OCI-LY1 (cell line): ENCODE data around the gene AURKAIP1.
"Not testable (repeated sequence)": the region's sequence is repeated elsewhere in the genome, so short reads cannot be mapped to it uniquely, and the experiment has no call there.

Experiments
- EZH2 ChIP-seq: fragments of 200-600 bp; sonication (generic), shearing (Covaris generic); IDR thresholded peaks from 2 replicates; pipeline ENCODE4 v1.8.0; 2017; ENCODE audit warnings: borderline replicate concordance, mixed run types, mild to moderate bottlenecking, antibody characterized with exemption, low read length, moderate library complexity, mixed read lengths
- TF ChIP-seq, protein P1 (sequence below): fragments of 200-600 bp; sonication (generic), shearing (Covaris generic); IDR thresholded peaks from 2 replicates; pipeline ENCODE4 v1.5.1; 2017; ENCODE audit warnings: mild to moderate bottlenecking, antibody characterized with exemption, low read length, moderate library complexity, mixed read lengths

DNA sequence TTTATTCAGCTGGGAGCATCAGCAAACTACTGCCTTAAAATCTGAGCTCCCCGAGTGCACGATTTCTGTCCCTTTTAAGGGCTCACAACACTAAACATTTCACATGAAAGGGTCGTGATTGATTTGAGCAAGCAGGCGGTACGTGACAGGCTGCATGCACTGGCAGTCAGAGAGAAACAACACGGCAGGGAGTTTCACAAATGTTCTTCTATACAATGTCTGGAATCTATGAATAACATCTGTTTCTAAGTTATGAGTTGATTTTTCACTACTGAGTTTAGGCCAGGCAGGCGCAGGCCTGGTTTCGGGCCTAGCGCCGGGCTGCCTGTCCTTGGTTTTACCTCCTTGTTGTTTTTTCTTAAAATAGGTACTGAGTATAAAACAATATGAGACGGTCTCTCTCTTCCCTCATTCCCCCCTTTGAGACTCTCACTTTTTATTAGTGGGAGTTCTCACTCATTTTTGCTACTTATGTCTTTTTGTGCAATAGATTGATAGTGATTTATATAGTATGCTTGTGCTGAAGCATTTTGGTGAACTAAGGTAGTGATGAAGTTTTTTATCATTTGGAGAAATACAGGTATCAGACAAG is 37.4 kb upstream of the AURKAIP1 start:
- TF ChIP-seq, protein P1, sequence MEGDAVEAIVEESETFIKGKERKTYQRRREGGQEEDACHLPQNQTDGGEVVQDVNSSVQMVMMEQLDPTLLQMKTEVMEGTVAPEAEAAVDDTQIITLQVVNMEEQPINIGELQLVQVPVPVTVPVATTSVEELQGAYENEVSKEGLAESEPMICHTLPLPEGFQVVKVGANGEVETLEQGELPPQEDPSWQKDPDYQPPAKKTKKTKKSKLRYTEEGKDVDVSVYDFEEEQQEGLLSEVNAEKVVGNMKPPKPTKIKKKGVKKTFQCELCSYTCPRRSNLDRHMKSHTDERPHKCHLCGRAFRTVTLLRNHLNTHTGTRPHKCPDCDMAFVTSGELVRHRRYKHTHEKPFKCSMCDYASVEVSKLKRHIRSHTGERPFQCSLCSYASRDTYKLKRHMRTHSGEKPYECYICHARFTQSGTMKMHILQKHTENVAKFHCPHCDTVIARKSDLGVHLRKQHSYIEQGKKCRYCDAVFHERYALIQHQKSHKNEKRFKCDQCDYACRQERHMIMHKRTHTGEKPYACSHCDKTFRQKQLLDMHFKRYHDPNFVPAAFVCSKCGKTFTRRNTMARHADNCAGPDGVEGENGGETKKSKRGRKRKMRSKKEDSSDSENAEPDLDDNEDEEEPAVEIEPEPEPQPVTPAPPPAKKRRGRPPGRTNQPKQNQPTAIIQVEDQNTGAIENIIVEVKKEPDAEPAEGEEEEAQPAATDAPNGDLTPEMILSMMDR: not testable (repeated sequence)
- TF ChIP-seq EZH2: not testable (repeated sequence)
